ENCODE measurements around the gene PLEKHO1.
"Not testable (repeated sequence)": the region's sequence is repeated elsewhere in the genome, so short reads cannot be mapped to it uniquely, and the experiment has no call there.

Gene PLEKHO1

GRCh38 chr1:150149271-150150132 lies at the start of gene PLEKHO1:
PLEKHO1 (plus strand) TSS chr1:150149916; CDS start chr1:150150258, 342 bp downstream.
- peak; percentile 86 for DNase-seq

GRCh38 chr1:150102986-150103385 lies 46.7 kb upstream of the PLEKHO1 start:
- DNase-seq: peak; percentile 33

GRCh38 chr1:150106341-150106740 lies 43.4 kb upstream of the PLEKHO1 start:
- DNase-seq: no peak

- no peak for DNase-seq
These were observed 40.1 kb upstream of the PLEKHO1 start for GRCh38 chr1:150109586-150109985.

GRCh38 chr1:150110116-150110515 lies 39.6 kb upstream of the PLEKHO1 start:
- DNase-seq: no peak

- no peak for DNase-seq
These were observed 38.0 kb upstream of the PLEKHO1 start for GRCh38 chr1:150111670-150112069.

- no peak for DNase-seq
These were observed 34.6 kb upstream of the PLEKHO1 start for GRCh38 chr1:150115121-150115520.

- no peak for DNase-seq
These were observed 31.0 kb upstream of the PLEKHO1 start for GRCh38 chr1:150118716-150119115.

GRCh38 chr1:150121236-150121862 lies 28.4 kb upstream of the PLEKHO1 start:
- DNase-seq: no peak

- DNase-seq: no peak
These were observed 22.9 kb upstream of the PLEKHO1 start for GRCh38 chr1:150126811-150127210.

- DNase-seq: no peak
These were observed 22.3 kb upstream of the PLEKHO1 start for GRCh38 chr1:150127464-150127863.

- DNase-seq: no peak
These were observed 21.8 kb upstream of the PLEKHO1 start for GRCh38 chr1:150127868-150128267.

GRCh38 chr1:150132372-150132771 lies 17.3 kb upstream of the PLEKHO1 start:
- no peak for DNase-seq

- DNase-seq: no peak
These were observed 15.2 kb upstream of the PLEKHO1 start for GRCh38 chr1:150134537-150134936.

- DNase-seq: not testable (repeated sequence)
These were observed 14.3 kb upstream of the PLEKHO1 start for GRCh38 chr1:150135400-150135799.

GRCh38 chr1:150138044-150138443 lies 11.7 kb upstream of the PLEKHO1 start:
- no peak for DNase-seq

GRCh38 chr1:150141452-150141851 lies 8.3 kb upstream of the PLEKHO1 start:
- no peak for DNase-seq

GRCh38 chr1:150142083-150142482 lies 7.6 kb upstream of the PLEKHO1 start:
- no peak for DNase-seq

GRCh38 chr1:150144606-150145005 lies 5.1 kb upstream of the PLEKHO1 start:
- DNase-seq: no peak

GRCh38 chr1:150146016-150146415 lies 3.7 kb upstream of the PLEKHO1 start:
- not testable (repeated sequence) for DNase-seq

- DNase-seq: no peak
These were observed 2.7 kb upstream of the PLEKHO1 start for GRCh38 chr1:150146849-150147542.

- peak; percentile 38 for DNase-seq
These were observed 862 bp upstream of the PLEKHO1 start for GRCh38 chr1:150148837-150149270.
